ENCODE results near the gene CRTAC1. TPM values are rescaled to one million over a fixed set of nuclear protein-coding genes. Genes with fewer than 3 reads are reported as not detected.

The CRTAC1 gene
- total RNA-seq, 1 donor from 2014 or later, result 0.30 TPM

DNA sequence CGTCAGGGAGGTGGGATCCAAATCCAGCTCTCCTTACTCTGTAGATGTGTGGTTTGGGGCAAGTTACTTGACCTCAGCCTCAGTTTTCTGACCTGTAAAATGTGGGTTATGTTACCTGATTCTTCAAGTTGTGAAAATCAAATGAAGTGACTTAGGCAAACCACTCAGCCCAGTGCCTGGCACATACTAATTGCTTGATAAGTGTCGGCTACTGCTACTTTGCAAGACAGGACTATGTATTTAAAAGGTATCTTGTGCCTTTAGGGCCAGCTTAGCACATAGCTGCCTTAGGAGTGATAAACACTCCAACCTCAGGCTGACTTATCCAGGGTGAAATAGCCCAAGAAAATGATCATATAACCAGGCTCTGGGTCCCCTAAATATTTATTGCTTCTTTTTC, 137.9 kb downstream of the CRTAC1 start:
- Mint-ChIP-seq H3K36me3 (no peaks in the 10 kb centered on the region), H3K27me3 (ENCODE audit: insufficient read depth, low read depth) (peaks cover 3% of the 10 kb centered on the region), H3K9me3 (no peaks in the 10 kb centered on the region), H3K27ac (no peak overlapping the region), H3K4me1 (peaks cover 16% of the 10 kb centered on the region), H3K4me3 (no peak overlapping the region)
- Histone ChIP-seq H3K4me1 (peaks cover 19% of the 10 kb centered on the region), H2AFZ (replicated peaks) (no peak overlapping the region), H4K20me1 (ENCODE audit: low read depth) (no peaks in the 10 kb centered on the region), H3K27me3 (no peaks in the 10 kb centered on the region), H3K9me3 (ENCODE audit: low read depth) (no peaks in the 10 kb centered on the region), H3K4me2 (no peak overlapping the region), H3K27ac (no peak overlapping the region), H3K79me2 (ENCODE audit: low read depth) (no peaks in the 10 kb centered on the region), H3K36me3 (no peaks in the 10 kb centered on the region), H3K4me3 (no peak overlapping the region), H3K9ac (no peak overlapping the region), H3F3A (ENCODE audit: low read depth) (no peaks in the 10 kb centered on the region)
- TF ChIP-seq, protein P1, sequence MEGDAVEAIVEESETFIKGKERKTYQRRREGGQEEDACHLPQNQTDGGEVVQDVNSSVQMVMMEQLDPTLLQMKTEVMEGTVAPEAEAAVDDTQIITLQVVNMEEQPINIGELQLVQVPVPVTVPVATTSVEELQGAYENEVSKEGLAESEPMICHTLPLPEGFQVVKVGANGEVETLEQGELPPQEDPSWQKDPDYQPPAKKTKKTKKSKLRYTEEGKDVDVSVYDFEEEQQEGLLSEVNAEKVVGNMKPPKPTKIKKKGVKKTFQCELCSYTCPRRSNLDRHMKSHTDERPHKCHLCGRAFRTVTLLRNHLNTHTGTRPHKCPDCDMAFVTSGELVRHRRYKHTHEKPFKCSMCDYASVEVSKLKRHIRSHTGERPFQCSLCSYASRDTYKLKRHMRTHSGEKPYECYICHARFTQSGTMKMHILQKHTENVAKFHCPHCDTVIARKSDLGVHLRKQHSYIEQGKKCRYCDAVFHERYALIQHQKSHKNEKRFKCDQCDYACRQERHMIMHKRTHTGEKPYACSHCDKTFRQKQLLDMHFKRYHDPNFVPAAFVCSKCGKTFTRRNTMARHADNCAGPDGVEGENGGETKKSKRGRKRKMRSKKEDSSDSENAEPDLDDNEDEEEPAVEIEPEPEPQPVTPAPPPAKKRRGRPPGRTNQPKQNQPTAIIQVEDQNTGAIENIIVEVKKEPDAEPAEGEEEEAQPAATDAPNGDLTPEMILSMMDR (IDR thresholded peaks at IDR 0.05), result no peak
- no peak for TF ChIP-seq EZH2phosphoT487 (IDR thresholded peaks at IDR 0.05)
- TF ChIP-seq EZH2 (IDR thresholded peaks at IDR 0.05), result no peak
- no peak for DNase-seq (ENCODE audit: low spot score)

DNA sequence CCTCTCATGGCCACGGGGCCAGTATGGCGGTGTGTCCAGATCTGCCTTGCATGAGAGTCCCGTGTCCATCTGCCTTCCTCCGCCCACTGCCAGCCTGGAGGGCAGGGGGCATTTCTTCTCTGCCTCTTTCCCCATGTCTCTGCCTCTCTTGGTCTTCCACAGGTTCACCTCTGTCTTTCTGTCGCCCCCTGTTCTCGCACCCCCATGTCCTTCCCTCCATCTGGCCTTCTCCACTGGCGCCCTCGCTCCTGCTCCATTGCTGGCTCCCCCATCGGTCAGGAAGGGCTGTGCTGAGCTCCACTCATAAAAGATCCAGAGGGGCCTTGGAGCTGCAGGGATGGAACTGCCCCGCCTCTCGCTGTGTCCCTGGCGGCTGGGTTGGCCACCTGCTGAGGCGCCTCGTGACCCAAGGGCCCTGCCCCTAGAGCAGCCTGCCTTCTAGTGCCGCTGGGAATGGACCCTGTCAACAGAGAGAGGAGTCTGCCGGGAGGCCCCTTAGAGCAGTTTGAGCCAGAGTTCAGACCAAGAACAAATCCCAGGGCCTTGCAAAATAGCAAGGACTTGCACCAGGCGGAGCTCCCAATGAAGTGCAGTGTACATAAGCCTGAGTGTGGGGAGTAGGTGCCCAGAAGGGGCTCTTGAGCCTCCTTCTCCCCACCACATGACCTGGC, 138.8 kb downstream of the CRTAC1 start:
- H3K27me3 ChIP-seq, result no peaks in the 10 kb centered on the region
- no peaks in the 10 kb centered on the region for H3K9me3 ChIP-seq (ENCODE audit: low read depth)
- Mint-ChIP-seq H3K36me3 (no peaks in the 10 kb centered on the region), H3K9me3 (no peaks in the 10 kb centered on the region), H3K27ac (no peak overlapping the region), H3K4me3 (no peak overlapping the region), H3K4me1 (peaks cover 16% of the 10 kb centered on the region), H3K27me3 (ENCODE audit: insufficient read depth, low read depth) (peaks cover 3% of the 10 kb centered on the region)
- H4K20me1 ChIP-seq (ENCODE audit: low read depth), result no peaks in the 10 kb centered on the region
- no peaks in the 10 kb centered on the region for H3K79me2 ChIP-seq (ENCODE audit: low read depth)
- TF ChIP-seq EZH2phosphoT487 (IDR thresholded peaks at IDR 0.05), result no peak
- TF ChIP-seq EZH2 (IDR thresholded peaks at IDR 0.05), result no peak
- TF ChIP-seq, protein P1 (IDR thresholded peaks at IDR 0.05), result no peak
- H2AFZ ChIP-seq (replicated peaks), result no peak overlapping the region
- H3K4me3 ChIP-seq, result no peak overlapping the region
- H3K9ac ChIP-seq, result no peak overlapping the region
- H3F3A ChIP-seq (ENCODE audit: low read depth), result no peaks in the 10 kb centered on the region
- no peaks in the 10 kb centered on the region for H3K36me3 ChIP-seq
- peaks cover 19% of the 10 kb centered on the region for H3K4me1 ChIP-seq
- H3K4me2 ChIP-seq, result no peak overlapping the region
- no peak overlapping the region for H3K27ac ChIP-seq
- DNase-seq (ENCODE audit: low spot score), result no peak

DNA sequence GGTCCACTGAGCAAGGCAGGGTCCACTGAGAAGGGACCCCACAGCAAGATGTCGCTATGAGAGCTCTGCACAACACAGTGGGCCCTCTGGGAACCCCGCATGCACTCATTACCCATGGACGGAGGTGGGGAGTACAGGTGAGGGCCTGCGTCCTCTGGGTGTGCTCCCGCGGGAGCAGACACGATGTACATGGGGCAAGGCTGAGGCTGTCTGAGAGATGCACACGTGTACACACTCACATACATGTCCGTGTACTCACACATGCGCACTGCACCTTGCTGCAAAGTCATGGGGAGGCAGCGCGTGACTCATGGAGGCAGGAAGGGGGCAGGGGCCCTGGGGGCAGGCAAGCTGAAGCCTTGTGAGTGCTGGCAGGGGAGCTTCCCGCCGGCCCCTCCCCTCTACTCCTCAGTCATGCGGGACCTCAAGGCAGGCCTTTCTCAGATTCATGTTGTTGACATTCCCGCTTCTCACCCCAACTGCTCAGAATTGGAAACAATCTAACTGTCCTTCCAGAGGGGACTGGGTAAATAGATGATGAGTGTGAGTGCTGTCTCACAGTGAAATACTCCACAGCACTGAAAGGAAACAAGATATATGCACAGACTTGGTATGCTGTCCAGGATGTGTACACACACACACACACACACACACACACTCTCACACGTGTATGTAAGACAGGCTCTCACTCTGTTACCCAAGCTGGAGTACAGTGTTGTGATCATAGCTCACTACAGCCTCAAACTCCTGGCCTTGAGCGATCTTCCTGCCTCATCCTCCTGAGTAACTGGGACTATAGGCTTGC, 140.8 kb downstream of the CRTAC1 start:
- Histone ChIP-seq H2AFZ (replicated peaks) (peak overlapping the region; percentile 15), H3F3A (ENCODE audit: low read depth) (no peaks in the 10 kb centered on the region), H3K4me2 (no peak overlapping the region), H3K79me2 (ENCODE audit: low read depth) (no peaks in the 10 kb centered on the region), H3K27ac (no peak overlapping the region), H4K20me1 (ENCODE audit: low read depth) (no peaks in the 10 kb centered on the region), H3K27me3 (no peaks in the 10 kb centered on the region), H3K4me1 (peaks cover 24% of the 10 kb centered on the region), H3K9ac (no peak overlapping the region), H3K36me3 (no peaks in the 10 kb centered on the region), H3K4me3 (no peak overlapping the region), H3K9me3 (ENCODE audit: low read depth) (no peaks in the 10 kb centered on the region)
- TF ChIP-seq EZH2phosphoT487 (IDR thresholded peaks at IDR 0.05) (no peak), EZH2 (IDR thresholded peaks at IDR 0.05) (no peak)
- TF ChIP-seq, protein P1 (IDR thresholded peaks at IDR 0.05), result no peak
- no peaks in the 10 kb centered on the region for H3K36me3 Mint-ChIP-seq
- no peak overlapping the region for H3K27ac Mint-ChIP-seq
- no peak for DNase-seq (ENCODE audit: low spot score)
- no peaks in the 10 kb centered on the region for H3K9me3 Mint-ChIP-seq
- peaks cover 3% of the 10 kb centered on the region for H3K27me3 Mint-ChIP-seq (ENCODE audit: insufficient read depth, low read depth)
- H3K4me3 Mint-ChIP-seq, result no peak overlapping the region
- H3K4me1 Mint-ChIP-seq, result peaks cover 16% of the 10 kb centered on the region
